ENCODE data around the gene PAK5.

PAK5 gene

GRCh38 chr20:9635750-9636149 is 203.1 kb downstream of the PAK5 start:
- TF ChIP-seq REST (IDR thresholded peaks at IDR 0.05; ENCODE audit: insufficient read depth in 1 of 2, low read depth in 2 of 2, low read length in 2 of 2) (no peak), SIN3A (IDR thresholded peaks at IDR 0.05; ENCODE audit: borderline replicate concordance, insufficient read depth, low read length) (no peak), POLR2AphosphoS5 (IDR thresholded peaks at IDR 0.05; ENCODE audit: low read depth, low read length) (no peak), TAF1 (IDR thresholded peaks at IDR 0.05; ENCODE audit: borderline replicate concordance, insufficient read depth, low read length) (no peak), FOXP2 (optimal IDR thresholded peaks at IDR 0.05; ENCODE audit: borderline replicate concordance, extremely low read depth, extremely low read length, insufficient read depth) (no peak)

GRCh38 chr20:9634327-9634726 is 204.5 kb downstream of the PAK5 start:
- TF ChIP-seq TAF1 (IDR thresholded peaks at IDR 0.05; ENCODE audit: borderline replicate concordance, insufficient read depth, low read length) (no peak), POLR2AphosphoS5 (IDR thresholded peaks at IDR 0.05; ENCODE audit: low read depth, low read length) (no peak), REST (IDR thresholded peaks at IDR 0.05; ENCODE audit: insufficient read depth in 1 of 2, low read depth in 2 of 2, low read length in 2 of 2) (no peak), FOXP2 (optimal IDR thresholded peaks at IDR 0.05; ENCODE audit: borderline replicate concordance, extremely low read depth, extremely low read length, insufficient read depth) (no peak), SIN3A (IDR thresholded peaks at IDR 0.05; ENCODE audit: borderline replicate concordance, insufficient read depth, low read length) (no peak)

GRCh38 chr20:9632991-9633390 is 205.9 kb downstream of the PAK5 start:
- TF ChIP-seq FOXP2 (optimal IDR thresholded peaks at IDR 0.05; ENCODE audit: borderline replicate concordance, extremely low read depth, extremely low read length, insufficient read depth) (no peak), POLR2AphosphoS5 (IDR thresholded peaks at IDR 0.05; ENCODE audit: low read depth, low read length) (no peak), SIN3A (IDR thresholded peaks at IDR 0.05; ENCODE audit: borderline replicate concordance, insufficient read depth, low read length) (no peak), TAF1 (IDR thresholded peaks at IDR 0.05; ENCODE audit: borderline replicate concordance, insufficient read depth, low read length) (no peak), REST (IDR thresholded peaks at IDR 0.05; ENCODE audit: insufficient read depth in 1 of 2, low read depth in 2 of 2, low read length in 2 of 2) (no peak)

- no peak for TF ChIP-seq TAF1 (IDR thresholded peaks at IDR 0.05; ENCODE audit: borderline replicate concordance, insufficient read depth, low read length)
- TF ChIP-seq FOXP2 (optimal IDR thresholded peaks at IDR 0.05; ENCODE audit: borderline replicate concordance, extremely low read depth, extremely low read length, insufficient read depth), result no peak
- no peak for TF ChIP-seq SIN3A (IDR thresholded peaks at IDR 0.05; ENCODE audit: borderline replicate concordance, insufficient read depth, low read length)
- TF ChIP-seq POLR2AphosphoS5 (IDR thresholded peaks at IDR 0.05; ENCODE audit: low read depth, low read length), result no peak
- TF ChIP-seq REST (IDR thresholded peaks at IDR 0.05; ENCODE audit: insufficient read depth in 1 of 2, low read depth in 2 of 2, low read length in 2 of 2), result no peak
Measured at GRCh38 chr20:9632265-9632664, 206.6 kb downstream of the PAK5 start.

GRCh38 chr20:9630554-9630953 is 208.3 kb downstream of the PAK5 start:
- no peak for TF ChIP-seq REST (IDR thresholded peaks at IDR 0.05; ENCODE audit: insufficient read depth in 1 of 2, low read depth in 2 of 2, low read length in 2 of 2)
- TF ChIP-seq FOXP2 (optimal IDR thresholded peaks at IDR 0.05; ENCODE audit: borderline replicate concordance, extremely low read depth, extremely low read length, insufficient read depth), result no peak
- TF ChIP-seq SIN3A (IDR thresholded peaks at IDR 0.05; ENCODE audit: borderline replicate concordance, insufficient read depth, low read length), result no peak
- no peak for TF ChIP-seq TAF1 (IDR thresholded peaks at IDR 0.05; ENCODE audit: borderline replicate concordance, insufficient read depth, low read length)
- no peak for TF ChIP-seq POLR2AphosphoS5 (IDR thresholded peaks at IDR 0.05; ENCODE audit: low read depth, low read length)

Measured in PFSK-1 (cell line).